ENCODE measurements around the gene CMSS1.

DNA sequence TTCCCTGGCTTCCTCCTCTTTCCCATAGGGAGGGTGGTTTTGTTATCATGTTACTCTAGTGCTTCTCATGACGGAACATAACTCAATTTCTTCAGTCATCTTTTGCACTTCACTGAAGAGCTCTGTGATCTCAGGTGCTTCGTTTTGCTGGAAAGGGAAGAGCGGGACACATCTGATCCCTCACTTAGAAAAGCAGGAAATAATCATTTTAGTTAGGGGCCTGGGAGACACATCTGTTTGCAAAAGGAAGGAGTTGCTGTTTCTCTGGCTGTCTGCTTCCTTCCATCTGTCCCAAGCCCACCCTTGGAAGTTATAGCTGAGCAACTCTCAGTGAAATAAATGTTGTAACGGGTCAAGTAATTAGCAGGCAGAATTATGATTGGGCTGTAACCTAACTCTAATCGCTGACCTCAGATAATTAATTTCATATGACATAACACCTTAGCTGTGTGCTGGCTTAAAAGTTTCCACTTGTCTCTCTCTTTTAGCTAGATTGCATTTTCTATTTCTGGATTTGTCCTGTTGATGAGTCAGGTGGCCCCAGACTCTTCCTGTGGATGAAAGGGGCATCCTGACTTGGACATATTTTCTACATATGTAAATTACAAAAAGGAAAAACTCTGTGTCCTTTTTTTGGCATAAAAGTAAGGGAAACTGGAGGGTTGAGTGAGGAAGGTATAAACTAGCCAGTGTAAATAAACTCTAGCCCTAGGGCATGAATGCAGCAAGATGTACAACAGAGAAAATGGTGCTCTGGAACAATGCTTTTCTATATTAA is 307.7 kb downstream of the CMSS1 start:
- TF ChIP-seq RAD21 (IDR thresholded peaks at IDR 0.05; ENCODE audit: low read depth) (no peak), MAX (IDR thresholded peaks at IDR 0.05) (no peak), ZNF274 (IDR thresholded peaks at IDR 0.05; ENCODE audit: low read depth, low read length) (no peak), SIN3A (IDR thresholded peaks at IDR 0.05; ENCODE audit: low read depth) (no peak), EZH2 (IDR thresholded peaks at IDR 0.05) (no peak), POLR2A (IDR thresholded peaks at IDR 0.05; ENCODE audit: borderline replicate concordance, extremely low read depth, insufficient read depth, insufficient read length) (no peak), EGR1 (IDR thresholded peaks at IDR 0.05; ENCODE audit: low read depth) (no peak)
- TF ChIP-seq, protein P1, sequence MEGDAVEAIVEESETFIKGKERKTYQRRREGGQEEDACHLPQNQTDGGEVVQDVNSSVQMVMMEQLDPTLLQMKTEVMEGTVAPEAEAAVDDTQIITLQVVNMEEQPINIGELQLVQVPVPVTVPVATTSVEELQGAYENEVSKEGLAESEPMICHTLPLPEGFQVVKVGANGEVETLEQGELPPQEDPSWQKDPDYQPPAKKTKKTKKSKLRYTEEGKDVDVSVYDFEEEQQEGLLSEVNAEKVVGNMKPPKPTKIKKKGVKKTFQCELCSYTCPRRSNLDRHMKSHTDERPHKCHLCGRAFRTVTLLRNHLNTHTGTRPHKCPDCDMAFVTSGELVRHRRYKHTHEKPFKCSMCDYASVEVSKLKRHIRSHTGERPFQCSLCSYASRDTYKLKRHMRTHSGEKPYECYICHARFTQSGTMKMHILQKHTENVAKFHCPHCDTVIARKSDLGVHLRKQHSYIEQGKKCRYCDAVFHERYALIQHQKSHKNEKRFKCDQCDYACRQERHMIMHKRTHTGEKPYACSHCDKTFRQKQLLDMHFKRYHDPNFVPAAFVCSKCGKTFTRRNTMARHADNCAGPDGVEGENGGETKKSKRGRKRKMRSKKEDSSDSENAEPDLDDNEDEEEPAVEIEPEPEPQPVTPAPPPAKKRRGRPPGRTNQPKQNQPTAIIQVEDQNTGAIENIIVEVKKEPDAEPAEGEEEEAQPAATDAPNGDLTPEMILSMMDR (IDR thresholded peaks at IDR 0.05 in 2 of 3, conservative IDR thresholded peaks at IDR 0.05 in 1 of 3; ENCODE audit: borderline replicate concordance in 1 of 3, insufficient read depth in 1 of 3, low read depth in 2 of 3, low read length in 2 of 3) = no peak
- TF ChIP-seq, protein P2, sequence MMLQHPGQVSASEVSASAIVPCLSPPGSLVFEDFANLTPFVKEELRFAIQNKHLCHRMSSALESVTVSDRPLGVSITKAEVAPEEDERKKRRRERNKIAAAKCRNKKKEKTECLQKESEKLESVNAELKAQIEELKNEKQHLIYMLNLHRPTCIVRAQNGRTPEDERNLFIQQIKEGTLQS (IDR thresholded peaks at IDR 0.05) = no peak
